ENCODE results near the gene FSTL4. TPM values are rescaled to one million over a fixed set of nuclear protein-coding genes. Genes with fewer than 3 reads are reported as not detected.
"Not testable (repeated sequence)": the region's sequence is repeated elsewhere in the genome, so short reads cannot be mapped to it uniquely, and the experiment has no call there.

Gene FSTL4
- polyA plus RNA-seq, 1 donor from 2014 or later: not detected

GRCh38 chr5:133219296-133219695 lies 393.0 kb downstream of the FSTL4 start:
- Mint-ChIP-seq H3K4me1 (no peaks in the 10 kb centered on the region), H3K9me3 (no peaks in the 10 kb centered on the region), H3K36me3 (no peaks in the 10 kb centered on the region), H3K27ac (no peak overlapping the region), H3K4me3 (no peak overlapping the region), H3K27me3 (peaks cover 5% of the 10 kb centered on the region)

- not testable (repeated sequence) for H3K36me3 Mint-ChIP-seq, H3K9me3 Mint-ChIP-seq, H3K4me3 Mint-ChIP-seq, H3K27ac Mint-ChIP-seq, H3K4me1 Mint-ChIP-seq, H3K27me3 Mint-ChIP-seq
Measured at GRCh38 chr5:133216138-133216537, 396.2 kb downstream of the FSTL4 start.

DNA sequence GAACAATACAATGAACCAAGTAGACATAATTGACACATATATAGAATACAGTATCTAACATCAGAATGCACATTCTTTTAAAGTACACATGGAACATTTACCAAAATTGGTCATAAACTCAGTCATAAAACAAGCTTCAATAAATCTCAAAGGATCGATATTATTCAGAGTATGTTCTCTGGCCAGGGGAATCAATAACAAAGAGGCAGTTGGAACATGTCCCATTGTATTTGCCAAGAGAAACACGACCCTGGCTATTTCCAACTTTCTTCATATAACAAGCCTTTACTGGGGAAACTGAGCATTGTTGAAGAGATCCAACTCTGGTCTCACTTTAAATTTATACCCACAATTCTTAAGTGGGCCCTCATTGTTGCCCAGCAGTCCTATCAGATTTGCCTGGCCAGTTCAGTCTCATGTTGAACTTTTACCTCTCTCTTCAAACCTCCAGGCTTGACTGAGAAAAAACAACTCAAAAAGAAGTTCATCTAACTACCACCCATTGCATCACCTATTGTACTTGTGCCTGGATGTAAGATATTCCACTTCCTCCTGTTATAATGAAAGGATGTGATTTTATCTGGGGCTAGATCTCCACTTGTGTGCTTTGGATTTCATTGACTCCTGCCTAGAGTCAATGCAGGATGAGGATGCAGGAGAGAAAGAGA lies 398.1 kb downstream of the FSTL4 start:
- Mint-ChIP-seq H3K4me1 (no peaks in the 10 kb centered on the region), H3K4me3 (no peak overlapping the region), H3K9me3 (no peaks in the 10 kb centered on the region), H3K27ac (no peak overlapping the region), H3K36me3 (no peaks in the 10 kb centered on the region), H3K27me3 (peaks cover 12% of the 10 kb centered on the region)

- Mint-ChIP-seq H3K4me1 (peaks cover 0 to 2% (median 2%) of the 10 kb centered on the region in 3 donors), H3K4me3 (no peak overlapping the region), H3K27me3 (peaks cover 12% of the 10 kb centered on the region), H3K27ac (no peak overlapping the region), H3K9me3 (peaks cover 0 to 8% (median 0%) of the 10 kb centered on the region in 3 donors), H3K36me3 (no peaks in the 10 kb centered on the region)
Measured at GRCh38 chr5:133205649-133206048, 406.7 kb downstream of the FSTL4 start.

- H3K9me3 Mint-ChIP-seq: peaks cover 0 to 8% (median 0%) of the 10 kb centered on the region in 3 donors
- peaks cover 12% of the 10 kb centered on the region for H3K27me3 Mint-ChIP-seq
- H3K27ac Mint-ChIP-seq: no peak overlapping the region
- no peaks in the 10 kb centered on the region for H3K36me3 Mint-ChIP-seq
- peaks cover 0 to 2% (median 2%) of the 10 kb centered on the region in 3 donors for H3K4me1 Mint-ChIP-seq
- no peak overlapping the region for H3K4me3 Mint-ChIP-seq
Measured at GRCh38 chr5:133205204-133205603, 407.1 kb downstream of the FSTL4 start.

GRCh38 chr5:133203317-133204305 lies 408.7 kb downstream of the FSTL4 start:
- H3K36me3 Mint-ChIP-seq: no peaks in the 10 kb centered on the region
- peaks cover 0 to 8% (median 0%) of the 10 kb centered on the region in 3 donors for H3K9me3 Mint-ChIP-seq
- H3K4me1 Mint-ChIP-seq: peaks cover 0 to 2% (median 2%) of the 10 kb centered on the region in 3 donors
- H3K4me3 Mint-ChIP-seq: no peak overlapping the region
- peaks cover 6% of the 10 kb centered on the region for H3K27me3 Mint-ChIP-seq
- no peak overlapping the region for H3K27ac Mint-ChIP-seq

DNA sequence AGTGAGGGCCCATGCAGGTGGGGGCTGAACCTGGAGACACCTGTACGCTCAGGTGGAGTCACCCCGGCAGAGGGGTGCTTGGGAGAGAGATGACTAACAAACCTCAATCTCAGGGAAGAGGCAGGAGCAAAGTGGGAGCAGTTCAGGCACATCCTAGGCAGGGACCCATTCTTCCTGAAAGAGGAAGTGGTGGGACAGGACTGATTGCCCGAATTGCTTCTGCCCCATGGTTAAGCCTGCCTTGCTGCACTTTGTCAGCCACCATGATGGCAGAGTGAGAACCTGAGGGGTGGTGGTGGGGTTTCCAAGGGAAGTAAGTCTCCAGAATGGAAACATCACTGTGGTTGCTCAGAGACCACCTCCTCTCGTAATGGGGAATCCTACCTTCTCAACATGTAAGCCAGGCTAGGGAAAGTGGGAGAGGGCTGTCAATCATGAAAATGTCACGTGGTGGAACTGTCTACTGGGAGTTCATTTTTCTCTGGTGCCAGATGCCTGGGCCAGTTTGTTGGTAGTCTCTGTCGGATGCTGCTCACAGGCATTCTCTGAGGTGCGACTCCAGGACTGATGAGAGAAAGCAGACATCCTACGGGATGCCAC lies 410.2 kb downstream of the FSTL4 start:
- Mint-ChIP-seq H3K27me3 (peaks cover 3% of the 10 kb centered on the region), H3K4me1 (peaks cover 0 to 2% (median 1%) of the 10 kb centered on the region in 3 donors), H3K36me3 (no peaks in the 10 kb centered on the region), H3K27ac (no peak overlapping the region), H3K4me3 (no peak overlapping the region), H3K9me3 (peaks cover 0 to 8% (median 0%) of the 10 kb centered on the region in 3 donors)

- Mint-ChIP-seq H3K36me3 (peaks cover 2% of the 10 kb centered on the region), H3K27me3 (peaks cover 3% of the 10 kb centered on the region), H3K27ac (no peak overlapping the region), H3K9me3 (peaks cover 0 to 6% (median 0%) of the 10 kb centered on the region in 3 donors), H3K4me1 (peaks cover 0 to 2% (median 0%) of the 10 kb centered on the region in 3 donors), H3K4me3 (no peak overlapping the region)
Measured at GRCh38 chr5:133201310-133201709, 411.0 kb downstream of the FSTL4 start.

DNA sequence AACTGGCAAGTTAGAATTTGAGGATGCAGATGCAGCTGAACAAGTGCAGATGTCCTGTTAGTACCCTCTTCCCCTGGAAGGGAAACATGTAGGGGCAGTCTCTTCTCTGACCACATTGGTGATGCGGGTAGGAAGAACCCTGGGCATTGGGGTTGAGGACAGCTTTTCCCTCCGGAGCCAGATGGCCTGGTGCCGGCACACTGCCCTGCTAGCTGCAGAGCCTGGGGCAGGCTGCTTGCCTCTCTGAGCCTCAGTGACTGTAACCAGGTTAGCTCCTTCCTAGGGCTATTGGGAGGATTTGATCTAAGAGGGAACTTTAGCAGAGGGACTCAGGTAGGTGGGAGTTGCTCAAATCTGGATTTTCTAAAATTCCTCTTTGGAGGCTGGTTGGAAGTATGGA lies 412.1 kb downstream of the FSTL4 start:
- Mint-ChIP-seq H3K4me1 (peaks cover 0 to 2% (median 0%) of the 10 kb centered on the region in 3 donors), H3K9me3 (peaks cover 0 to 6% (median 0%) of the 10 kb centered on the region in 3 donors)

GRCh38 chr5:133199417-133200178 lies 412.7 kb downstream of the FSTL4 start:
- H3K27me3 Mint-ChIP-seq: peaks cover 6% of the 10 kb centered on the region

More for the DNA sequence above, 412.1 kb downstream of the FSTL4 start:
- H3K27me3 Mint-ChIP-seq: peaks cover 3% of the 10 kb centered on the region
- H3K27ac Mint-ChIP-seq: no peak overlapping the region
- peaks cover 2% of the 10 kb centered on the region for H3K36me3 Mint-ChIP-seq
- H3K4me3 Mint-ChIP-seq: no peak overlapping the region

GRCh38 chr5:133198511-133198910 lies 413.8 kb downstream of the FSTL4 start:
- H3K4me1 Mint-ChIP-seq: no peaks in the 10 kb centered on the region
- H3K36me3 Mint-ChIP-seq: peaks cover 2% of the 10 kb centered on the region
- H3K27ac Mint-ChIP-seq: no peak overlapping the region
- H3K9me3 Mint-ChIP-seq: peaks cover 0 to 6% (median 0%) of the 10 kb centered on the region in 3 donors
- H3K27me3 Mint-ChIP-seq: peaks cover 6% of the 10 kb centered on the region
- H3K4me3 Mint-ChIP-seq: no peak overlapping the region

More at GRCh38 chr5:133199417-133200178, 412.7 kb downstream of the FSTL4 start:
- Mint-ChIP-seq H3K4me3 (peak overlapping the region in 1 of 4 donors; percentile 51), H3K9me3 (peaks cover 0 to 6% (median 0%) of the 10 kb centered on the region in 3 donors), H3K4me1 (peaks cover 0 to 2% (median 0%) of the 10 kb centered on the region in 3 donors), H3K27ac (no peak overlapping the region), H3K36me3 (peaks cover 2% of the 10 kb centered on the region)

- no peak overlapping the region for H3K4me3 Mint-ChIP-seq
- H3K36me3 Mint-ChIP-seq: peaks cover 2% of the 10 kb centered on the region
- peaks cover 6% of the 10 kb centered on the region for H3K27me3 Mint-ChIP-seq
- H3K9me3 Mint-ChIP-seq: peaks cover 0 to 2% (median 0%) of the 10 kb centered on the region in 3 donors
- no peaks in the 10 kb centered on the region for H3K4me1 Mint-ChIP-seq
- no peak overlapping the region for H3K27ac Mint-ChIP-seq
Measured at GRCh38 chr5:133196441-133197085, 415.8 kb downstream of the FSTL4 start.

GRCh38 chr5:133195250-133195649 lies 417.1 kb downstream of the FSTL4 start:
- Mint-ChIP-seq H3K27me3 (peaks cover 6% of the 10 kb centered on the region), H3K36me3 (peaks cover 2% of the 10 kb centered on the region), H3K27ac (no peak overlapping the region), H3K9me3 (peaks cover 0 to 3% (median 0%) of the 10 kb centered on the region in 3 donors), H3K4me1 (no peaks in the 10 kb centered on the region), H3K4me3 (no peak overlapping the region)

DNA sequence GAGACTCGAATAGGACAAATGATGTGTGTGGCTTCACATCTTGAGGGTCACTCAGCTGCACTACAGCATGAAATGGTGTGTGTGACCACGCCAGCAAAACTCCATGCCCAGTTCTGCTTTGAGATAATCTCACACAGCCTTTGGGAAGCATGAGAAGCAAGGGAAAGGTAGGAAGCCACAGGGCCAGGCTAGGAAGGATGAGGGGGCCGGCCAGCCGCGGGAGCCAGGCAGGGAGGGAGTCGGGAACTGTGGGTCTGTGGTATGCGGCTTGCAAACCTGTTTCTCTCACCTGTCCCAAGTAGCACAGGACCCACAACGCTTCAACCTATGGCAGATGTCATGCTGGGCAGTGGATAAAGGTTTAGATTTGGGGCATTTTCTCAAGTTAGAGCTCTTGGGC lies 418.5 kb downstream of the FSTL4 start:
- no peak overlapping the region for H3K4me3 Mint-ChIP-seq
- H3K9me3 Mint-ChIP-seq: peaks cover 0 to 4% (median 0%) of the 10 kb centered on the region in 3 donors
- H3K4me1 Mint-ChIP-seq: no peaks in the 10 kb centered on the region
- H3K27me3 Mint-ChIP-seq: peaks cover 3% of the 10 kb centered on the region
- no peak overlapping the region for H3K27ac Mint-ChIP-seq
- H3K36me3 Mint-ChIP-seq: peaks cover 2% of the 10 kb centered on the region
